Stimulated activated CD8-positive, alpha-beta memory T cell treated with anti-CD3 and anti-CD28 coated beads, Interleukin-7, amount 100 ng/mL, for 4 hours (primary cell): ENCODE data around the gene SNHG17.

Source experiments
- DNase-seq, 2 donors: peaks; one replicate each; pipeline ENCODE4 v3.0.0-alpha.2; 2020; ENCODE audit warnings: low read depth in 2 of 2

Gene SNHG17

DNA sequence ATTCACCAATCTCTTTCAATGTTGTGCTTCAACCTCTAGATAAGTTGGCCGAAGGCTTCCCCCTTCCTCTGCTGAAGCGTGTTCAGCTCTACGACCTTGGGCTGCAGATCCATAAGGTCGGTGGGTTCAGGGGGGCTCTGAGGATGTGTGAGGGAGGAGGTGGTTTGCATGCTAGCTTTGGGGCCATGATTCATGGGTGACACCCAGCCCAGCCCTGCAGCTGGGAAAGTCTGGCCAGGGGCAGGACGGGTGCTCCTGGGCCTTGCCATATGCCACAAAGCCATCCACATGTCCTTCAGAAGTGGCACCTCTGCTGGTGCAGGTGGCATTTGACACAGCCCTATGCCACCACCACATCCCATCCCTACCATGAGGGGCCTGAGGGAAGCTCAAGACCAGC is 61.2 kb downstream of the SNHG17 start:
- DNase-seq, result no peak

DNA sequence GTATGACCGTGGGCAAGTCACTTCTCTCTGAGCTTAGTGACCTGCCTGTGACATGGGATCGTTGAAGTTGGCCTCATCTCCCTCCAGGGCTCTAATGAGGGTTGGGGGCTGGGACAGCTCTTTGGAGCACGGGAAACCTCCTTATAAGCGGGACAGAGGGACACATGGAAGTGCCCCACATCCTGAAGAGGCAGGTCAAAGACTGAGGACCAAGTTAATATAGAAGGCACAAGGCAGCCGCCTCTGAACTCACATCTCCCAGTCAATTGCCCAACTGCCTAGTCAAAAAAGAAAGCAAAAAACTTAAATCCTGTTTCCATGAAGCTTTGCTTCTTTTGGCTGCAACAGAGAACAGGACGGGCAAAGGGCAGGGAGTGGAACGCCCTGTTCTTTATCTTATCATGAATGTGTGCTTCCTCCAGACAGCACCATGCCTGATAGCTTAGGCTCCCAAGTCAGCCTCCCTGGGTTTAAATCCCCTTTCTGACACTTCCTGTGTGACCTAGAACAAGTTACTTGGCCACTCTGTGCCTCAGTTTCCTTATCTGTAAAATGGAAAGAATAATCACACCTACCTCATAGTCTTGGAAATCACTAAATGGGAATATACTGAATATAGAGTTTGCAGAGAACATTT is 61.8 kb downstream of the SNHG17 start:
- DNase-seq, result no peak

DNA sequence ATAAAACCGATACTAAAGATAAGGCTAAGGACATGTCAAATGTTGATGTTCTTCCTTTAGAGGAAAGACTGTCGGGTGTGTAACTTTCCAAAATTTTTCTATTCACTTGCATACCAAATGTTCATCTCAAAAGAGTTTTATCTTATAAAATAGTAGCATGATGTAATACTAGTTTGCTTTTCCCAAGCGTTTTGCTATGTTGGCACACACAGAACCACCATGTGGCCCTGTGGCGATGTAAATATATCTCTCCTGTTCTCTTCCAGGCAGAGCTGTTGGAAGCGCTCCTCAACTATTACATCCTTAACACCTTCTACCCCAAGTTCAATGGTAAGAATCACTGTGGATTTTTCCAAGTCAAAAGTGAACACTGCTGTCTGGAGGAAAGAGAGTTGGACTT is 62.3 kb downstream of the SNHG17 start:
- DNase-seq, result no peak
